Fibroblast of upper back skin (primary cell): ENCODE data around the gene RAPGEF4.
A peak's percentile ranks its signal among the peaks of the same experiment; 100 is the strongest.
"Not testable (repeated sequence)": the region's sequence is repeated elsewhere in the genome, so short reads cannot be mapped to it uniquely, and the experiment has no call there.

Experiments used
- DNase-seq: peaks from one replicate; pipeline ENCODE4 v3.0.0-alpha.2; 2013

RAPGEF4 gene

DNA sequence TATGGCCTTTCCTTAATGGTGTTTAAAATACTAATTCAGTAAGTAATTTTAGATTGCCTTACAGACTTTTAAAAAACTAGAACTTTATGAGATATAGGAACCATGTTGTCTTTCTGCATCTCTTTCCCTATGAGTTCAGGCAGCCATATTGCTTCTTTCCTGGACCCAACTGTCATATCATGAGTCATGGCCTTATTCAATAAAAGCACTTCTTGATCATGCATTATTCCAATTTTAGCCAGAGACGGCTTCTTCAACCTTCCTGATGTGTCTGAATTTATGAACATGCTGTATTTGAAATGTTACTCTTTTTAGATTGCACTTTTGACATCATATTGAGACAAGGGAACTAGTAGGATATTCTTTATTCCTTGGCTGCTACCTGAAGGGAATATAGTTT is 274.6 kb downstream of the RAPGEF4 start:
- DNase-seq = no peak

DNA sequence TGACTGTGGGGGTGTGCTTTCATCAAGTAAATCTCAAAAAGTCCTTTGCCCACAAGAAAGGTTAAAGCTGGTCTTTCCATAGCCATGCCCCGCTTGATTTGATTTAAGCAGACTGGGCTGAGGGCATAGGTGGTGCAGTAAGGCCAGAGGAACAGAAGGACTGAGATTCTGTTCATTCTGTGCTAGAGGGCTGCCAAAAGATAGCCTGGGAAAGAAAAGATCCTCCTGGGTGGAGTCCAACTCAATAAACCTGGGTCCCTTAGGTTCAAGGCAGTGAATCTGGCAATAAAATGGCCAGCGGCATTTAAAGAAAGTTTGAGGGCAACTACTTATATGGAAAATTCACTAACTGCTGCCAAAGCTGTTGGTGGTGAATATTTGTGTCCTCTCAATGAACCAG is 280.8 kb downstream of the RAPGEF4 start:
- no peak for DNase-seq

DNA sequence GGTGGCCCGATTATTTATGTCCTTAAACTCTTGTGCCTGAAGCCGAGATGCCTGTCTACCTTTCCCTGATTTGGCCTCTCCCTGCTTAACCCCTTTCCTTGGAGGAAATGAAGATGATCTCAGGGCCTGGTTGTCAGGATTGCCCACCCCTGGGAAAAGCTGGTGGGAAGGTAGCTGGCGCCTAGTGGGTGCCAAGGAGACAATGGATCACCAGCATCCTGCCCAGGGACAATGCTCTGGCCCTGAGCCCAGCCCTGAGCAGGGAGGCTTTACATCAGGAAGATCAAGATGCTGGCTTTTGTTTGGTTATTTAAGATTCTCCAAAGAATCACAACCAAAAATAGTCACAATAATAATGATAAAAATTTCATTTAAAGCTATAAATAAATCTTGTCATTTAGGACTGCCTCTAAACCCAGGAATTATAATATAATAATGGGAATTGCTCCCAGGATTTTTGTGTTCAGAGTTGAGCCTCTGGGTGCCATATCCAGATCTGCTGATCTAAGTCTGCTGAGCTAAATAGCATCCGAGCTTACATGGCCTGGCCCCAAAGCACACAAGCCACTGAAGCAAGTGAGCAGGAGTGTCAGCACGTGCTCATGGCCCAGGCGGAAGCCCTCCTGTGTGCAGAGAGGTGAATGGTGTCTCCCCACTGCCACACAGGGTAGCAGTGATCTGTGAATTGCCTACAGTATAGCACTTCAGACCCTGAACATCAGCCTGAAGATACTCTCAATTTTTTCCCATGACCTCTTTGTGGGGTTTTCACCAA is 282.2 kb downstream of the RAPGEF4 start:
- no peak for DNase-seq

DNA sequence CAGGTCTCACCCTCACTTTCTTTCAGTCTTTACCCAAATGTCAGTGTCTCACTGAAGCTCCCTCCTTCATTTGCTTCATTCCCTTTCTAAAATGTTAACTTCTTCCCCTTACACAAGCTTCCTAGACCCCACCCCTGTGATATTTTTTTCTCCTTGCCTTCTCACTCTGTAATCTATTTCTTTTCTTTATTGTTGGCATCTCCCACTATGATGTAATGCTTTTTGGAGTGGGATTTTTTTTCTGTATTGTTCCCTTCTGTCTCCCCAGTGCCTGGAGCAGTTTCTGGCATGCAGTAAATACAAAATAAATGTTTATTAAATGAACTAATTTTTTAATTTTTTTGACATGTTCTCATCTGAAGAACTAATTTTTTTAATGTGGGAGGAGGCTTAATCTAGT is 284.1 kb downstream of the RAPGEF4 start:
- no peak for DNase-seq

DNA sequence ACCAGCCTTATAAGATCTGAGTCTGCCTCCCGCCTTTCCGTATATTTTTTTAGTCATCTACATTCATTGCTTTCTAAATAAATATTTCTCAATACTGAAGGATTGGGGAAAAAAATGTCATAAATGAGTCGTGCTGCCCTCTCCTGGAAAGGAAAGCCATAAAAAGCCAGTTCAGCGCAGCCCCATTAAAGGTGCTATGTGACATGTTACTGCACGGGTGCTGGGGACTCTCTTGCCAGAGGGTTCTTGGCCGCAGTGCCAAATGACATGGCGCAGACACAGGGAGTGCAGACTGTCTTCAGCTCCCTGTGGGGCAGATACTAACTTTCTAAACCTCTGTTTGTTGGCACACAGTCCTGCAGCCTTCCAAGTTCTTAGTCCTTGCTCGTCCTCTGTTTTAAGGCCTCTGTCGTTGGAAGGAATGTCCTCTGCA is 286.3 kb downstream of the RAPGEF4 start:
- no peak for DNase-seq

DNA sequence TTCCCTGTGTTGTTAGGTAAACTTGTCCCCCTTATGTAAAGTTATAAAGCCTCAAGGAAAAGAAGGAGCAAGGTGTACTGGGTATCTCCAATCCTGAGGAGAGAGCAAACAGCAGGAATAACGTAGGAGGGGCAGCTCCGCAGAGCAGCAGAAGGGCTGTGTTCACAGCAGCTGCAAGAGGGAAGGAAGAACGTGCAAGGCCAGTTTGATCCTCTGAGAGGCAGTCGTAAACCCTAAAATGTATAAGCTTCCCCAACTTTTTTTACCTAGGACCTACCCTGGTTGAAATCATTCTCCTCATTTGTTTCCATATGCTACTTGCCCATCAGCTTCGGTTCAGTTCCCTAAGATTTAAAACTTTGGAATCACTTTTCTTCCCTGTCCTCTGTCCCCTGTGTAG is 288.1 kb downstream of the RAPGEF4 start:
- no peak for DNase-seq

DNA sequence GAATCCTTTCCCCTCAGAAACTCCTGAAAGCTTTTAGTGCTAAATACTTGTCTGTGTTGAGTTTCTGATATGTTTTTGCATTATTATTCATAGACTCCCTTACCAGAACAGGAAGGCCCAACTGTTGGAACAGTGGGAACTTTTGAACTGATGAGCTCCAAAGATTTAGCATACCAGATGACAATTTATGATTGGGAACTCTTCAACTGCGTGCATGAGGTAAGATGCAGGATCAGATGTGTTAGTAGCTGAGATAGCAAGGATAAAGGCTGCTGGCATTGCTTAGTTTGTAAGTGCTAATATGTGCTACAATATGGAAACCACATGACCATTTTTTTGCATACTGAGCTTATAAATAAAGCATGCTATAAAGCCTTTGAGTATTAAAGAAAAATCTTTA is 290.8 kb downstream of the RAPGEF4 start:
- DNase-seq = no peak

DNA sequence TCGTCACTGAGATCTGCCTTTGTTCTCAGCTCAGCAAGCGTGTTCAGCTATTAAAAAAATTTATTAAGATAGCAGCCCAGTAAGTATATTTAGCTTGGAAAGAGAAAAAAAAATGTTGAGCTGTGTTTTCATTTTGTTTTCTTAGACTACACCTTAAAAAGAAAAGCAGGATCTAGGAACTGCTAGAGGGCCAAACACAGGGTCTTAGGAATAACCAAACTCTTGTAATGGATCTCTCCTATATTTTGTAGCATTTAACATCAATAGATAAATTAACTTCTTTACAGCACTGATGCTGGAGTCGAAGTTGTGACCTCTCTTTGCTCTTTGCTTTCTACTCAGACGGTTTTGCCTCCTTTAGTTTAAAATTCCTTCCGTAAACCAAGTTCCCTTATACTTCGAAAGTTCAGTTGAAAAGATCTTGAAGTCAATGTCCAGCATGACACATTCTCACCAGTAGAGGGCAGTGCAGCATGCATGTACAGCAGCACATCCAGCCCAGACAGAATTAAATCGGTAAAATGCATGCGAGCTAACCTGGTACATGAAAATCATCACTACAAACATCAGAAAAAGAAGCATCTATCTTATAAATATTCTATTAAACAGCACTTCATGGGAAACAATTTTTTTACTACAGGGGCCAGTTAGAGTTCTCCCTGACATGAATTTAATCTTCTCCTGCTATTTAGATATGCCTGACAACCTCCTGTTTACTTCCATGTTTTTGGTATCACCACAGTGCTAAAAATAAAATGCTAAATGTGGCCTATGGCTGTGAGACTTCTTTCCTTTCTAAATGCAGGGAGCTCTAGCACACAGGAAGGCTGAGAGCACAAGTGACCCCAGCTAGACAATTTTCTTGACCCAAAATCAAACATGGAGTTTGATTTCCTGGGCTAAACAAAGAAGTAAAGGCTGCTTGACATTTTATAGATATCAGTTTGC is 291.8 kb downstream of the RAPGEF4 start:
- peak; percentile 85 for DNase-seq

DNA sequence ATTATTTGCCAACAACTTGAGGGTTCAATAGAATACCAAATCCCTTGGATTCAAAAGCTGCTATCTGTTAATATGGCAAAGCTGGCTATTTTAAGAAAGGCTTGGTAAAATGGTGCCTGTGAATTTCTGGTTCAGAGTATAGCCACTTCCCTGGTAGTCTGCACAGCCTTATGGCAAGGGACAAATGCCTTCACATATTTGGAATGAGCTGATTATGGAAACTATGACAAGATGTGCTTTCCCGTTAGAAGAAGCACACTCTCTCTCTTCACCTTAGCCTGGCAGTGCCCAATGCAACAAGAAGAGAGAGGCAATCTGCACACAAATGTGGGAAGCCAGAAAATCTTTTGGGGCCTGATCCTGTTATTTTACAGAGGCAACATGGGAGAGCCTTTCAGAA is 292.5 kb downstream of the RAPGEF4 start:
- DNase-seq = no peak

DNA sequence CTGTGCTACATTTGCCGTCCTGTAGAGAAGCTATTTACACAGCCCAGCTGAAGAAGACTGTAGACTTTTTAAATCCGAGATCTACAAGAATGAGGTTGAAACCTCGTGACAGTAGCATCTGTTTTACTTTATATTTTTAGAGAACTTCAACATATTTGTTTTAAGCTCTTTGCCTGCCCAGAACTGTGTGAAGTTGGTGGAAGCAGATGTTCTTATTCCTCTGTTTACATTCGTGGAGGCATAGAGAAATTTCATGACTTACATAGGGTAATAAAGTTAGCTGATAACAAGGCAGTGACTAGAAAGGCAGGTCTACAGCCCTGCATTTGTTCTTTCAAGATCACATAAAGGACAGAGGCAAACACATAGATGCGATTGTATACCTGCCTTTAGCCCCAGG is 293.0 kb downstream of the RAPGEF4 start:
- DNase-seq = peak; percentile 58

DNA sequence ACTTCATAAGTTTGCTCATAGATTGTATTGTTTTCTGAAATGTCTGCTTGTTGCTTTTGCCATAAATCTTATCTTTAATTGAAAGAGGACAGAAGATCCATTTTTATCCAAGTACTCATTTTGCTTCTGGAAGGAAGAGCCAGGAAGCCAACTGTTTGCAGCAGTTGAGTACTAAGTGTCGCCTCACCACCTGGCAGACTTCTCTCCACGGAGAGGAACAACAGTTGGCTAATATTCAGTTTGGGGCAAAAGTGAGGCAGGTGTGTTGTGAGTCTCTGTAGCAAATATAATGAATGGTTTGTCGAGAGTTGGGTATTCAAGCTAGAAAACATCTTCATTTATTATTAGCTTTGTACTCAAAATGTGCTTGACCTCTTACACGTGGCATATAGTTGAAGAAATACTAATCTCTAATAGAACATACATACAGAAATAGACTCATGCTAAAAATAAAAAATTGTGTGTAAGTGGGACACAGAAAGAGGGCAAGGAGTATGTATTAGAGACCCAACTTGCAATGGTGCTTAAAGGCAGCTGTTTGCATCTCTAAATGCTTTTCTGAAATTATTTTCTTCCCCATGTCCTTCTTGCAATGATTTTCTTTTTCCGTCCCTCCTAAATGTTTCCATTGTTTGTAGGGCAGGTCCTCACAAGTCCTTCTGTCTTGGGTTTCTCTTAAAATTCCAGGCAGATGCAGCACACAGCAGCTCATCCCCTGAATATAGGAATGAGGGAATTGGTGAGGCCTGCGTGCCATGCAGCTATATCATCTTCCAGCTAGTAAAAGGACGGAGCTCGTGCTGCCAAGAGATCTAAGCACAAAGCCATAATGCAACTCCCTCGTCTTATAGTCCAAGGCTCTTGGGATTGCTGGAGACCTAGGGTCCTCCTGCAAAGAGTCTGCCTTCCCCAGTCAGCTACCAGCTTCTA is 295.2 kb downstream of the RAPGEF4 start:
- DNase-seq = peak; percentile 32

DNA sequence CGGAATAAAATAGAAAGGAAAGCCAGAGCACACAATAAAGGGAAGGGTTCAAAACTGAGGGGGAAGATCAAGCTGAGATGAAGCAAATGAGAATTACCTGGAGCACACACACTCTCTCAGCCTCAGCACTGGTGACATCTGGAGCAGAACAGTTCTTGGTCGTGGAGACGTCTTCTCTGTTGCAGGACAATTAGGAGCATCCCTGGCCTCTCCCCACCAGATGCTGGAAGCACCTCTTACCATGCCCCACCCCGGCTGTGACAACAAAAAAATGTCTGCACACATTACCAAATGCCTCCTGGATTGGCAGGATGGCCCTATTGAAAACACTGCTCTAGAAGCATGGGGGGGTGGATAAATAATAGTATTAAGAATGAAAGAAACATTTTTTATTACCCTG is 296.4 kb downstream of the RAPGEF4 start:
- no peak for DNase-seq

DNA sequence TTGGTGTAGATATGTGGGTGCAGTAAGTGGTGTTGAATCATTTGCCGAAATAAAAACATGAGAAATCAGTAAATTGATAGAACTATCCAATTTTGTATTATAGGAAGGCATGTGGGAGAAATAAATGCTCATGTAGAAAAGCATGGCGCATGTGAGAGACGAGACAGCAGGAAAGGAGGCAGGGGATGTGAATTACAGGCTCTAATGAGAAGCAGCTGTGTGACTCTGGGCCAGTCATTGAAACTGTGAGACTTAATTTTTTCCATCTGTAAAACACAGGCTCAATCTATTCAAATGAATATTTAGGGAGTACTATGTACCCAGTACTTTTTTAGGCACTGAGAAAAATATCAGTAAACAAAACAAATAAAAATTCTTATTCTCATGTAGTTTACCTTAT is 297.4 kb downstream of the RAPGEF4 start:
- DNase-seq = peak; percentile 83

DNA sequence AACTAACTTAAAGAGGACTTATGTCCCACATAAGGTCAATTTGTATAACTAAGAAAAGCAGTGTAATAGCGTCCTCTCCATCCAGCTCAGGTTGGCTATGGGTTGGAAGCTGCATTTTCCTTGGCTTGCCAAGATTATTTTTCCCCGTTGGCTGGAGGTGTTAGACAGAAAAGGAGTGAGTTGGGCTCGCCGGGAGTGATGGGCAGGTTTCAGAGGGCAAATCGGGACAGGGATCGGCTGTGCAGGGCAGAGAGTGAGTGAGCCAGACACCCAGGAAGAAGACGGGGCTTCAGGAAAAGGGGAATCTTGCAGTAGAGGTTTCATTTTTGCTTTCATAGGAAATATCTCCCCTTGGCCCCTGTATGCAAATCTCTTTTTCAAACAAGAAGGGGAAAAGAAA is 298.5 kb downstream of the RAPGEF4 start:
- no peak for DNase-seq

DNA sequence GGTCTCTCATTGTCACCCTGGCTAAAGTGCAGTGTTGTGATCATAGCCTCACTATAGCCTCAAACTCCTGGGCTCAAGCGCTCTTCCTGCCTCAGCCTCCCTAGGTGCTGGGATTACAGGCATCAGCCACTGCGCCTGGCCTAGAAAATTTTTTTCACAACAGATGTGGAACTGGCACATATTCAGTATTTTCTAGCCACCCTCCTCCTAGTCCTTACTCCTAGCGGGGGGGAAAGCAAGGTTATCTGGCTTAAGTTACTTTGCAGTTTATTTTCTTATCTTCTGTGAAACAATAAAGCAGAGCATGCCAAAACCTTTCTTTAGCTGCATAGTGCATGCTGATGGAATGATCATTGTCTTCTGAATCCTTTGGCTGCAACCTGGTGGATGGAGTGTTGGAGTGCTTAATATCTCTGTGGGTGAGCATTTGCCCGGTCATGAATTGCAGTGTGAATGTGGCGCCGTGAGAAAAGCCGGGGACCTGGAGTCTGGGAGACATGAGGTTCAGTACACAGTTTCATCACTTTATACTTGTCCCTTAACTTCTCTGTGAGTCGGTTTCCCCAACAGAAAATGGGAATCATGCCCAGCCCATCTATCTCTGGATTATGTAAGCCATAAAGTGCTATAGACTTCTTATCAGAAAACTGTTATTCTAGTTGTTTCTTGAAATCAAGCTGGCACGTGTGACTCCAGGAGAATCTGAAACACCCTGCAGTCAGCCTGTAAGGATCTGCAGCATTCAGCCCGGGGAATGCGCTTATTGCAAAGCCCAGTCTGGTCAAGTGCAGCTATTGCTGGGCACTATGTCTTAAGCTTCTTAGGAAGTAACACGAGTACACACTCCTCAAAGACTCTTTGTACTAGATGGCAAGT is 301.8 kb downstream of the RAPGEF4 start:
- no peak for DNase-seq

DNA sequence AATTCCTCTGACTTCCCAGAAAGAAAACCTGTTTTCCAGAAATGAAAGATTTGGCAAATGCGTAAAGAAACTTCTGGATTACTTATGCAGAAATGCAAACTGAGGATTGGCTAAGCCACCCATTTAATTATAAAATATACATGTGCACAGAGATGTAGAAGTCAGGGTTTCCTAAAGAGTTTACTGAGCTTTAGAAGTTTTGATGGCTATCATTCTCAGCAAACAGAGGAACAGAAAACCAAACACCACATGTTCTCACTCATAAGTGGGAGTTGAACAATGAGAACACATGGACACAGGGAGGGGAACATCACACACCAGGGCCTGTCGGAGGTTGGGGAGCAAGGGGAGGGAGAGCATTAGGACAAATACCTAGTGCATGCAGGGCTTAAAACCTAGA is 302.6 kb downstream of the RAPGEF4 start:
- DNase-seq = not testable (repeated sequence)

DNA sequence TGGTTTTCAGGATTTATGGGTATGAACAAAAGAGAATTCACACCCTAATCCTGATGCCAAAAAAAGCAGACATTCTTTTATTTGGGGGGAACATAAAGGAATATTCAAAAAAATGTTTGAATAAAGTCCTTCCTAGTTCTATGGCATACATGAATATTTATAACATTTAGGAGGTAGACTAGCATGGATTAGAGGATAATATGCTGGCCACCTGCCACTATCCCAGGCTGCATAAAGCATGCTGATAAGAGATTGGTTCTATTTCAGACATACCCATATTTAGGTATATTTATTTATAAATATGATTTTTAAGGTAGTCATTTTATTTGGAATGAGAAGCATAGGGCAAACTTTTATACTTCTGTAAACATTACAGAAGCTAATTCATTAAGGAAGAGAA is 305.1 kb downstream of the RAPGEF4 start:
- DNase-seq = no peak

DNA sequence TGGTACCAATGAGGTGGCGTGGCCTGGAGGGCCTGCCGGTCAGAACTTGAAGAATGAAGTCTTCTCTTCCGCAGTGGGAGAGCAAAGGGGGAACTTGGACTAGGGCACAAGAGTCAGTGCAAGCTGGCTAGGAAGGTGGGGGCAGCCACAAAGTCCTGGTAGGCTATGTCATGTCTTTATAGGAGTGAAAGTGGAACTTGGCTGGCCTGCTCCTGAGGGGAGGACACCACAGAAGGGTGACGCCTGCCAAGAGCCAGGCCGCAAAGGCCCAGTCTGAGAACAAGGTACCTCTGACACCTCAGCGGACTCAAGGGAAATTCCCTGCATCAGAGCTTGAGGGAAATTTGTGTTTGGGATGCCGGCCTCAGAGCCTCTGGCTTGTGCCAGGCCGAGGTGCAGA is 307.8 kb downstream of the RAPGEF4 start:
- no peak for DNase-seq

DNA sequence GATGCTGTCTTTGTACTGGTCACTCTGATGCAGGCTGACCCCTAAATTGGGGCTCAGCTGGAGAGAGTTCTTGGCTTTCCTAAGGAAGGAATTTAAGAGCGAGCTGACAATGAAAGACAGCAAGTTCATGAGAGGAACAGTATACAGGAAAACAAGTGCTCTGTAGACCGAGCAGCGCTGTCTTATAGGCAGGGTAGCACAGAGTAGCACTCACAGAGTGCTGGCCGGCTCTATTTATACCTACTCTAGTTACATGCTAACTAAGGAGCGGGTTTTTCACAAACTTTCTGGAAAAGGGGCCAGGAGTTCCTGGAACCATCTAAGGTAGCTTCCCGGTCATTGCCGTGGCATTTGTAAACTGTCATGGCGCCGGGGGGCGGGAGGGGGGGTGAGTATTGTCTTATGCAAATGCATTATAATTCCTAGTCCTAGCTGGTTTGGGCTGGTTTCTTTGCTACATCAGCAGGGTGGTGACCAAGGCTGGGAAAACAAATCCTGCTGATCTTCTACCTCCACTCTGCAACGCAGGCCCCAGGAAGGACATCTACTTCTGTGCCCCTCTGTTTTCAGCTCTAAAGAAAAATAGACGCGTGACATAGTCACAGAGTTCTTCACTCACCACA is 308.4 kb downstream of the RAPGEF4 start:
- DNase-seq = no peak

DNA sequence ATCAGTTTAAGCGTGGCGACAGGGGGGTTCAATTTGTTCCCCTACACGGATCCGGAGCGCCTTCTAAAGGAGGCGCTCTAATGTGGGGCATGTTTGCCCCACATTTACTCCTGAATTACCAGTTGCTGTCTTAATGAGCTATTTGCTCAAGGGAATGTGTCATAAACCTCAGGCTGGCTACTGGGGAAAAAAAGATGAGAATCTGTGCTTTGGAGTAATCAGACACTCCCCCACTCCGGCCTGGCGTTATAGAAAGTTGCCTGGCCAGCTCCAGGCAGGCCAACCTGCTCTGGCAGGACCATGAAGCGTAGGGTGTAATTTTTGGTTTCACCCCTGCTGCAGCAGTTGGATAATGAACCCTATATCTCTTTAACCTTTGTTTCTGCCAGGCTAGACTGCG is 309.0 kb downstream of the RAPGEF4 start:
- no peak for DNase-seq

DNA sequence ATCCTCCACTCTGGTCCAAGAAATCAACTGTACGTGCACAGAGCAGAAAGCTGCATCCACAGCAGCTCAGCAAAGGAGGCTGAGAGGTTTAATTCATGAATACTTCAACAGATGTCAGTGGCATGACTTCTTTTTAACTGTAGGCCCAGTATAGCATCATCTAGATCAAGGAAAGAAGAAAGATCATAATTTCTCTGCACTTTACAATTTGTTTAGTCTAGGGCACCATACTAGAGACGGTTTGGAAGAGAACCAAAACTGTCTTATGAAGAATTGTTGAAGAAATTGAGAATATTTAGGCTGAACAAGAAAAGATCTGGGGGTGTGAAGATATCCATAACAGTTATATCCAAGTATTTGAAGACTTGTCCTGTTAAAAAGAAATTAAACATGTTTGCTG is 309.5 kb downstream of the RAPGEF4 start:
- no peak for DNase-seq

DNA sequence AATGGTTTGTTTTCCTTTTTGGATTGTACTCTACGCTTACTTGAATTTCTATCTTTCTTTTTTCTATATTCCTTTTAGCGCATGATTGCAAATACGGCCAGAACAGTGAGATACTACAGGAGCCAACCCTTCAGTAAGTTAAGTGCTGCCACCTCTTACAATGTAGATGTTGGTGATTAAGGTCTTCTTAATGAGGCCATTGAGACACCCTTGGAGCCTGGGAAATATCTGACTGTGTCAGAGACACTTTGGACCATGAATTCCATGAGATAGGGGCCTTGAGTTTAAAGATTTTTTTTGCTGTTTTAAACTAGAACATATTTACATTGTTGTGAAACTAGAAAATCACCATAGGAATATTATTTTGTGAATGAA is 312.9 kb downstream of the RAPGEF4 start:
- no peak for DNase-seq
